ENCODE data around the gene SRL.
"Not testable (repeated sequence)": the region's sequence is repeated elsewhere in the genome, so short reads cannot be mapped to it uniquely, and the experiment has no call there.

The SRL gene

DNA sequence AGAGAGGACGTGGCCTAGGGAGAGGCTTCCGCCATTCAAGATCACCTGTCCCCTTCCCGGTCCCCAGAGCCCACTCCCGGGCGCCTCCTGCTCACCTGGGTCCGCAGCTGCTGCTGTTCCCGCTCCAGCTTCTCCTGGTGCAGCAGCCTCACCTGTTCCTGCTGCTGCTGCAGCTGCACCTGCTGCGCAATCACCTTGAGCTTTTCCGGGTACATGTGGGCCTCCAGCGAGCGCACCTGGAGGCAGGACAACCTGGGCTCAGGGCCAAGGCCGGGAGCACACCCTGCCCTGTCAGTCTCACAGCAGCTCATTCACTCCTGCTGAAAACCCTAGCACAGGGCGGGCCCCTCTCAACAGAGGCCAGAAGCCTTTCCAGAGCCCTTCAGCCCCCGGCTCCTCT lies 18.5 kb upstream of the SRL start:
- no peak for DNase-seq

DNA sequence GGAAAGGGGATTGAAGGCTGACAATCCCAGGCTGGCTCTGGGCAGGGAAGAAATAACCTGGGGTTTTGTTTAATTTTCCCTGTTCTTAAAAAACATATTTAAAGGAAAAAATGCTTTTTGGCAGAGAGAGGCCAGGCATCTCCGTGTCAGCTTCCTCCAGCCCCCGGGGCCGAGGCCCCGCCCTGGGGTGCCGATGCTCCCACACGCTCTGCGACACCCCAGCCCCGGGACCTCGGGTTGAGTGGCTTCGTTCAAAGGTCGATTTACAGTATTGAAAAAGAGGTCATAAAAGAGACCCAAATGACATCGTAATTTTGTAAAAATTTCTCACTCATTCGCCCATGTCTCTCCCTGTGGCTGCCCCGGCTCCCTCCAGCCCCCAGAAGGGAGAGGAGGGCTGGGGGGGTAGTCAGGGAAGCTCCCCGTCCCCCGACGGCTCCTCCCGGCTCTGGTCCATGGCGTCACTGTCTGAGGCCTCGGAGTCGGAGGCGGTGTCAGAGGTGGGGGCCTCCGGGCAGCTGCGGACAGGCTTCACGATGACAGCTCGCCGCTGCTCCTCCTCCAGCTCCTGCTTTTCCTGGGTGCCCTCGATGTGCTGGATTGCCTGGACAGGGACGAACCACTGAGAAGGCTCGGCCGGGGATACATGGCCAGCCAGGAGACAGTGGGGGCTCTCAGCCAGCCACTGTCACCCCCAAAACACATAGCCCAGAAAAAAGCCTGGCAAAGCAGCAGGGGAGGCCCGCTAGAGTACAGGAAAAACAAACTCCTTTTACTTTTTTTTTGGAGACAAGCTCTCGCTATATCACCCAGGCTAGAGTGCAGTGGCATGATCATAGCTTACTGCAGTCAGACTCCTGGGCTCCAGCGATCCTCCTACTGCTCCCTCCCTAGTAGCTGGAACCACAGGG lies 16.0 kb upstream of the SRL start:
- DNase-seq: no peak

DNA sequence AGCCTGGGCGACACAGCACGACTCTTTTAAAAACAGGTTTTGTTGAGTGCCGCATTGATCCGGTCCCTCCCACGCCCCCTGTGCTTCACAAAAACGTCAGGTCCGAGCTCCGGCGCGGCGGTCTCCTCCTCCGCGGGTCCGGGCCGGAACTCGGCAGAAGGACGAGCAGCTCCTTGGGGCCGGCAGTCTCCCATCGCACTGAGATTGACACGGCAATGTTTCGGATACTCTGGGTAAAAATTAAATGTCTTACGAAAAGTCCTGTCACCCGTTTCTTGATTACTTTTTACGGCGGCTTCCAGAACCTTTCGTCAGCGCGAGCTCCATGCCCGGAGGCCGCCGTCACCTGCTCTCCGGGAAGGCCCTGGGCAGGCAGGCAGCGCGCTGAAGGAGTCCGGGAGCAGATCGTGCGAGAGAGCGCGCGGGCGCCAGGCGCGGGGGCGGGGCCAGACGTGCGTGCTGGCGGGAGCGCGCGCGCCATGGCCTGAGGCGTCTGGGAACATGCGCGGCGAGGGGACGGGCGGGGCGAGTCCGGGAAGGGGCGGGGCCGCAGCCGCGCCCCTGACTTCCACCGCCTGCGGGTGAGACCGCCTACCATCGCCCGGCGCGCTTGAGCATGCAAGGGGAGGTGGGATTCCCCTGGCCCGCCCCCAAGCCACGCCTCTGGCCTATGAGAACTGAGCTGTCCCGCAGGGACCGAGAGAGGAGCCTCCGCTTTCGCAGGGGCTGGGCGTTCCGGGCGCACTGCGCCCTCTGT lies 11.7 kb upstream of the SRL start:
- DNase-seq: peak; percentile 97 to 100 (median 99)

DNA sequence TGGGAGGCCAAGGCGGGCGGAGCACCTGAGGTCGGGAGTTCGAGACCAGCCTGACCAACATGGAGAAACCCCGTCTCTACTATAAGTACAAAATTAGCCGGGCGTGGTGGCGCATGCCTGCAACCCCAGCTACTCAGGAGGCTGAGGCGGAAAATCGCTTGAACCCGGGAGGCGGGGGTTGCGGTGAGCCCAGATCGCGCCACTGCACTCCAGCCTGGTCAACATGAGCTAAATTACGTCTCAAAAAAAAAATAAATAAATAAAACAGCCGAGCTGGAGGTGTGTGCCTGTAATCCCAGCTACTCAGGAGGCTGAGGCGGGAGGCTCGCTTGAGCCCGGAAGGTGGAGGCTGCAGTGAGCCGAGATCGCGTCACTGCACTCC lies 11.1 kb upstream of the SRL start:
- not testable (repeated sequence) for DNase-seq

DNA sequence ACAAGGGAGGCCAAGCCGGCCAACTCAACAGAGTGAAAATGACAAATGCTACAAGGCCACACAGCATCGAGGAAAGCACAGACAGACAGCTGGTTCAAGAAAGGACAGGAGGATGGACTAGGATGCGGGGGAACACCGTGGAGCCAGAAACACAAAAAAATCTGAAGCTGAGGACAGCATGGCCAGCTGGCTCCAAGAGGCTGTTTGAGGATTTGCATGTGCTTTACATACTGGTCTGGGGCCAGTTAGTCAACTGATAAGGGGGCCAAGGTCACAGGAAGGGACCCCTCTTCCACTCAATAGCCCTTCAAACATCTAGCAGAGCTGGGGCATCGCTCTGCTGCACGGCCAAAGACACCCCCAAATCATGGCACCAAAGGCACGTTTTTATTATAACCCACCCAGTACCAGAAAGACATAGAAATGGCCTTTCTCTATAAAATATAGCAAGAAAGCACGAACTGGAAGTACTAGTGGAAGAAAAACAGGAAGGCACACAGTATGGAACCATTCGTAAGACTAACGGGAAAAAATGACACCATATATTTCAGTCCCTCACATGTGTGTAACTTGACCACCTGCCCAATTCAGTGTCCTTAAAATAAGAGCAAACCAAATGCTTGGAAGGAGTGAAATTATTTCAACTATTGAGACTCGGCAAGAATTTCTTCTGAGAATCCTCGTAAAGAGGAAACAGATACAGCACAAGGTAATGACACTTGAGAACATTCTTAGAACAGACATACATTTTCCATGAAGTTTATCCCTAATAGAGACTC lies 7.8 kb upstream of the SRL start:
- DNase-seq: no peak

DNA sequence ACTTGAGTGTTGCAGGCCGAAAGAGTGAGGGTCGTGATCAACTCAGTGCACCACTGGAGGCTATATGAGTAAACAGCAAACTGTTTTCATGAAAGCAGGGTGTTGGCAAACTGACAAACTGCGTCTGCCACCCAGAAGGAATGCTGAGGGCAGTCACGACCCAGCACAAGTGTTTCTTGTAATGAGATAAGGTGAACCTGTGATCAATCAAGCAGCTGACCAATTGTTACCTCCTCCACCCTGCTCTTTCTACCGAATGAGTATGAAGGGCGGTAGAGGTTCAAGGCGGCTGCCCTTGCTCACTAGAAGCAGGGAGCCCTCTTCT lies 5.5 kb upstream of the SRL start:
- DNase-seq: no peak

DNA sequence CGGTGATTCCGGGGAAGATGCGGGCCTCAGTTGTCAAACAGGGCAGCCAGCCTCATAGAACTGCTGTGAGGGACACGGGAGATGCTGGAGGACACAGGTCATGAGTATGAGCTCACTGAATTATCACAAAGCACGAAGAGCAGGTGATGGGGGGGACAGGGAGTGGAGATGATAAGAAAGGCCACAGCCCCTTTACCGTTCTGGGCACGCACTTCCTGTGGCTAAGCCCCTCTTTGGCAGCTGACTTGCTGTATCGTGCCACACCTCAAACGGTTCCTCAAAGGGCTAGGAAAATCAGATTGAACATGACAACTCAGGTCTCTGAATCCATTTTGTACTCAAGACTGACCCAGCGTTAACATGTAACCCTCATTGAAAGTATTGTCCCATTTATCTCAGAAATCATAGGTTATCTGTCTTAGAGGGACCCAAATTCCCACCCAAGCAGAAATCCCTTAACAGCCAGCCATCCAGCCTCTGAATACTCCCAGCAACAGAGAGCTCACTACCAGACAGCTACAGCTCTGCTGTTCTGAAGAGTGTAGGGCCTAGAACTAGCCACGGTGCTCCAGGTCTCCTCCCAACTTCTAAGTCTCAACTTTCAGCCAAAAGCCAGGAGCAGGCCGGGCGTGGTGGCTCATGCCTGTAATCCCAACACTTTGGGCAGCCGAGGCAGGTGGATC lies 5.0 kb upstream of the SRL start:
- no peak for DNase-seq

DNA sequence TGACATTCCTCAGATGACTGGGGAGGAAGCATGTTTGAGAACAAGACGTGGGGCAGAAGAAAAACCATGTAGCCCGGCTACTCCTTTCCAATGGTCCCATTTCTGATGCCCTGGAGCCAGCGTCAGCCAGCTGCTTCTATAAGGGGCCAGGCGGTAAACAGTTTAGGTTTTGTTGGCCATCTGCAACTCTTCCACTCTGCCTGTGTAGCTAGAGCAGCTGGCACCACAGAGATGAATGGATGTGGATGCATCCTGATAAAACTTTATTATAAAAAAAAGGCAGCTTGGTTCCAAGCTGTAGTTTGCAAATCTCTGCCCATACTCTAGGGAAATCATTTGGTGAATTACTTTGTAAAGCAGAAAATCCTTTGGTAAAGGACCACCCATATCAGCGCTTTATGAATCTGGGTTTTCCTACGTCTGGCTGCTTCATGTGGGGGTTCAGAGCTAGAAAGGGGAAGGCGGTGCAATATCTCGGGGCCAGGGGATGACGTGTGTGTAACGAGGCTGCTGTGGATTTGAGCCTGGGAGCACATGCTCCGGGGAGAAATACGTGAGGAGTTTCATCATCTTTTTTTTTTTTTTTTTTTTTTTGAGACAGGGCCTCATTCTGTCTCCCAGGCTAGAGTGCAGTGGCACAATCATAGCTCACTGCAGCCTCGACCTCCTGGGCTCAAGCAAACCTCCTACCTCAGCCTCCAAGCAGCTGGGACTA lies 3.4 kb upstream of the SRL start:
- DNase-seq: no peak

DNA sequence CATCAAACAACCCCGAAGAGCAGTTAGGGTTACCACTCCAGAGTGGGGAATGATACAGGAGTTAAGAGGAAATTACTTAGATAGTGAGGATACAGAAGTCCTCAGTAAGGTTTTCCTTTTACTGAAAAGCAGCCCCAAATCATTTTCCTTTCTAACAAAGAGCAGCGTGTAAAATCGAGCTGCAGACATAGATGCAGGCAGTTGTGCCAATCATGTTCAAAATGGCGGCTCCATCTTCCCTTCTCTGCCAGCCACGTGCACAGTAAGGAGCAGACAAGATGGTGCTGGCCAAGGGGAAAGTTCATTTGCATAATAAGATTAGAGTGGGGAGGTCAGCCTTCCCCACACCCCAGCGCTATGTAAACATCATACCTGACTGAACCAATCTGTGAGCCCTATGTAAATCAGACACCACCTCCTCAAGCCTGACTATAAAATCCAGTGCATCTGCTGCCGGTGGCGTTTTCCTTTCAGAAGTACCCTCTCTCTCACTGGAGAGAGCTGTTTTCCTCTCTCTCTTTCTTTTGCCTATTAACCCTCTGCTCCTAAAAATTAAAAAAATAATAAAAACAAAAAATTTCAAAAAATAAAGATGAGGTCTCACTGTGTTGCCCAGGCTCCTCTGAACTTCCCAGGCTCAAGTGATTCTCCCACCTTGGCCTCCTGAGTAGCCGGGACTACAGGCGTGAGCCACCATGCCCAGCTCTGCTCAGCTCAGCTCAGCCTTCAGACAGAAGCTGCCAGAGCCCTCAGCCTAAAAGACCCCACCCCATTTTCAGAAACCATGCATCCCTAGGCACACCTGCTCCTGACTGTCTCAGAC lies 2.6 kb upstream of the SRL start:
- no peak for DNase-seq

DNA sequence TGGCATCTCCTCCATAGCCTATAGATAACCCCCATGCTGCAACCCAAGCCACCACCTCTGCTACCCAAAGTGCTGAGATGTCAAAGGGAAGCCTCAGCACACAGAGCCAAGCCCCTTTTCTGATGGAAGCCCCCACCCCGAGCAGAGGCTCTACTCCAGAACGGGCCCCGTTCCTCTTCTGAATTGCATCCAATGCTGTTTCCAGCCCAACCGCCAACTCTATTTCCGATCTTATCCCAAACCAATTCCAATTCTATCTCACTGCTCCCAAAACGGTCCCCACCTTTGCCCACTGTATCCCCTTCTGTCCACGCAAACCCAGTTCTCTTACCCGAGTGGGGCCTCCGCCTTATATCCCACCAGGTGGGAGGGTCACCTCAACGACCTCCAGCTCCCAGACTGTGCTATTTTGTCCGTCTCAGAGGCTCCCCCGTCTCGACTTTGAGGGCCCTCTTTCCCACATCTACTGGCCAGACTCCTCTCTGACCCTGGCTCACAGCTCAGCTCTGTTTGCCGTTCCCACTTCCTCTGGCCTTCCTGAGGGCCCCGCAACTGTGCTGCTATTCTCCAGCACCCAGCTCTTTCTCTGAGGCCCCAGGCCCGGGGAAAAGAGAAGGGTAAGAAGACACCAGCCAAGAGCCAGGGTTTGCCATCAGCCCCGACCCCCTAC lies 487 bp downstream of the SRL start:
- DNase-seq: no peak

DNA sequence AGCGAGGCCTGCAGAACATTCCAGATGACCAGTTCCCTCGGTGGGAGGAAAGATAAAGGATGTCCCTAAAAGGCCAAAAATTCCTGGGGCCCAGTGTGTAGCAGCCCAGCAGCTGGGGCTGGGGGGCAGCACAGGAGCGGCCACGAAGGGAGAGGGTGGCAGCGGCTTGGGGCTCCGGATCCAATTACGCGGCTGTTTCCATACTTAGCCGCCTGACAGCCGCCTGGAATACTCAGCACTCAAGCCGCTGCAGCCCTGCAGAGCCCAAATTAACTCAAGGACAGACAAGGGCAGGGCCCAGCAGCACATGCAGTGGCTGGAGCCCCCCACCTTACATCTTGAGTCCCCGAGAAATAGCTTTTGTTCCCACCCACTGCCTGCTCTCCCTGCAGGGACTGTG lies 1.3 kb downstream of the SRL start:
- DNase-seq: no peak

DNA sequence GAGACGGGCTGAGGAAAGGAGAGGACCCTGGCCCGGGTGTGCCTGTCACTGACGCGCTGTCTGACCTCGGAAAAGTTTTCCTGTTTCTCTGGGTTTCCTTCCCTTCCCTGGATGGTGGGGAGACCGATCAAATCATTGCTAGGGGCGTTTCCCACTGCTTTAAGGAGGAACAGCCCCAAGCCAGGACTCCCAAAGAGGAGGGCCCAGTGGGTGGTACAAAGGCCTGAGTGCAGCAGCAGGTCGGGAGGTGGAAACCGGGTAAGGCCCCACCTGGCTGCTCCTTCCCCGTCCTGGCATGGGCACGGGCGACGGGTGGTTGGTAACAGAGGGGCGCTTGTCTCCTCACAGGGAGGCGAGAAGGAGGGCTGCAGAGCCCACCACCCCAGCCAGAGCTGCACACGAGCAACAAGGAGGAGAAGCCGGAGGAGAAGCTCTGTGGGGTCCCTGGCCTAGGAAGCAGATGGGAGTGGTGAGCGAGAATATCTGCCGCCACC lies 2.2 kb downstream of the SRL start:
- DNase-seq: no peak

DNA sequence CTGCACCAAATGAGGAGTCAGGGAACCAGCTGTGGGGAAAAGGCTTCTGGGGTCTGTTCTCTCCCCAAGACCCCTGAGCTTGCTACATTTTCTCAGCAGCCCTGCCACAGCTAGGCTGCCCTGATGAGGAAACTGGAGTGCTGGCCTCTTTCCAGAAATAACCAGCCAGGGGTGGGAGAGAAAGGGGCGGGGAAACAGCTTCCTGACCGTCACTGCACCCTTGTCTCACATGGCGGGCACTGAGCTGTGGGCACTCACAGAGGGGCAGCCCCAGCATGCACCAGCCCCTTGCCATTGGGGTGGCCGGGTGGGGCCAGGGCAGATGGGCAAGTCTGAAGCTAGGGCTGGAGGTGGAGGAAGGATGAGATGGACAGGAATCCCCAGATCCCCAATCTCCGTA lies 2.9 kb downstream of the SRL start:
- DNase-seq: no peak

DNA sequence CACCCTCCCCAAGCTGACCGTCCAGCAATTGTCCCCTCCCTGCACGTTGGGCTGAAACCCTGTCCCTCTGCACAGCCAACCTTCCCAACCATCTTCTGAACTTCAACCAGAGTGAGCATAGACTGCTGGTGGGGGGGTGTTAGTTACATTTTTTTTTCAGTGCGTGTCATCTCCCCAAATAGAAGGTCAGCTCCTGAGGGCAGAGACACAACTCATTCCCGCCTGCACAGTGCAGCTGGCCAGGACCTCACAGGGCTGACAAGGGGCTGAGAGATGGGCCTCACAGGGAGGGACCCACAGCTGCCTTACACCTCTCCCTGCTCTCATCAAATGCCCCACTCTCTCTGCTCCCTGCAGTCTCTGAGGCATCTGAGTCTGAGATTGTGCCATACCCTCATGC lies 8.4 kb downstream of the SRL start:
- DNase-seq: no peak

DNA sequence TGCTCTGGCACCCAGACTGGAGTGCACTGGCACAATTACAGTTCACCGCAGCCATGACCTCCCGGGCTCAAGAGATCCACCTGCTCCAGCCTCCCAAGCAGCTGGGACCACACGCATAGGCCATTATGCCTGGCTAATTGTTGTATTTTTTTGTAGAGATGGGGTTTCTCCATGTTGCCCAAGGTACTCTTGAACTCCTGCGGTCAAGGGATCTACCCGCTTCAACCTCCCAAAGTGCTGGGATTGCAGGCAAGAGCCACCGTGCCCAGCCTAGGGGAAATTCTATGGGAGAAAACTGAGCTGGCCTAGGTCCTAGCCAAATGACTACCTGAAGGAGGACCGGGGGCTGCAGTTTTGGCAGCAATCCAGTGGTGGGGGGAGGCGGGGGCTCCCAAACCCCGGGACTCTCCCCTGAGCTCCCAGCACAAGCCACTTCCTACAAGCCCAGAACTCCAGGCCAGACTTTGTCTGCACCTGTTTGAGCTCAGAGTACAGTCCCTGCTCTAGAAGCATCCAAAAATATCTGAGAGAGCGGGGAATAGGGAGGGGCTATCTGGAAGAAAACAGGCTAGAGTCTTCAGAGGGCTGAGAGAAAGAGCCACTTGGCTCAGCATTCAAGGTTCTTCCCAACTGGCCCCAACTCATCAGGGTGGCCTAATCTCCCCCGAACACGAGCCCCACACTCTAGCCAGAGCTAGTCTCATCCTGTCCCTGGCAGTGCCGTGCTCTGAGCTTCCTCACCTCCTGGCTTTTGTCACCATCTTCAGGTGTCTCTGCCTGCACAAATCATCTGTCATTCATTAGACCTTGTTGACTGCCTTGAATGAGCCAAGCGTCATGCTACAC lies 9.1 kb downstream of the SRL start:
- no peak for DNase-seq

DNA sequence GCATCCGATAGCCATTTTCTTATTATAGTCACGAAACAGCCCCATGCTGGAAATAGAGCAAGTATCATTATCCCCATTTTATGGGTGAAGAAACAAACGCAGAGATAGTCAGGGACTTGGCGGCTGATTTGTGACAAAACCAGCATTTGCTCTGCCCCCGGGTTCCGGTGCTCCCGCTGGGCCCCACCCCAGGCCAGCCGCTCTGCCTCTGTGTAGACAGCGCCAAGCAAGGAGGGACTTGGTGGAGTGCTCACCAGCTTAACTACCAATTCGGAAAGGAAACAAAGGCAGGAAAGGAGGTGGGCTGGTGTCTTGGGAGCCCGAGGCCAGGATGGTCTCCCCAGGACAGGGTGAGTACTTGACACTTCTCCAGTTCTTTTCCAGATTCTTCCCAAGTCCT lies 10.0 kb downstream of the SRL start:
- DNase-seq: no peak

DNA sequence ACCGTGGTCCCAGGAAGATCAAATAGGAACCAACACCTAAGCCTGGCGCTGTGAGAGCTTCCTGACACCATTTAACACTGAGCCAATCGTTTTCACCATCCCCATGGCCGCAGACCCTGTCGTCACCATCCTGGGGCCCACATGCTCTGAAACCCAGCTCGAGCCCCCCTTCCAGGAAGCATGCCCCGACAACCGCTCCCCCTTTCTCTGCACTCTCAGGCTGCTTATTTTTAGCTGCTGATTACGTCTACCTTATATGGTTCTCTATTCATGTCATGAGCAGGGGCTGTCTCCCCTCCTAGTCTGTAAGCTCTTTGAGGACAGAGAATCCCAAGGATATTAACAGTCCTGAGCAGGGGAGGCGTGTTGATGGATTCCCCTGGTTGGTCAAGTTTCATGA lies 10.5 kb downstream of the SRL start:
- no peak for DNase-seq

DNA sequence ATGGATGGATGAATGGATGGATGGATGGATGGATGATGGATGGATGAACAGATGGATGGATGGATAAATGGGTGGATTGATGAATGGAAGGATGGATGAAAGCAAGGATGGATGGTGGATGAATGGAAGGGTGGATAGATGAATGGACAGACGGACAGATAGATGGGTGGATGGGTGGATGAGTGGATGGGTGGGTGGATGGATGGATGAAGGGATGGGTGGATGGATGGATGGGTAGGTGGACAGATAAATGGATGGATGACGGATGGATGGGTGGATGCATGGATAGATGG lies 14.9 kb downstream of the SRL start:
- no peak for DNase-seq

DNA sequence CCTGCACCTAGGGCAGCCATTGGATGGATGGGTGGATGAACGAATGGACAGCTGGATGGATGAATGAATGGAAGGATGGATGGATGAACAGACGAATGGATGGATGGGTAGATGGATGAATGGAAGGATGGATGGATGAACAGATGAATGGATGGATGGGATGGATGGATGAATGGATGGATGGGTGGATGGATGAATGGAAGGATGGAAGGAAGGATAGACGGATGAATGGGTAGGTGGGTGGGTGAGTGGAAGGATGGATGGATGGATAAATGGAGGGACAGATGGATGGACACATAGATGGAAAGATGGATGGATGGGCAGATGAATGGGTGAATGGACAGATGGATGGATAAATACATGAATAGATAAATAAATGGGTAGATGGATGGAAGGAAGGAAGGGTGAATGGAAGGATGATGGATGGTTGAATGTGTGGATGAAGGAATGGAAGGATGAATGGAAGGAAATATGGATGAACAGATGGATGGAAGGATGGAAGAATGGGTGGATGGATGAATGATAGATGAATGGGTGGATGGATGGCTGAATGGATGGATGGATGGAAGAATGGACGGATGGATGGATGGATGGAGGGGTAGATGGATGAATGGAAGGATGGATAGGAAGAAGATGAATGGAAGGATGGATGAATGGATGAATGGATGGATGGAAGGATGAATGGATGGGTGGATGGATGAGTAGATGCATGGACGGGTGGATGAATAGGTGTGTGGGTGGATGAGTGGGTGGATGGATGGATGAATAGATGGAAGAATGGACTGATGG lies 15.4 kb downstream of the SRL start:
- no peak for DNase-seq

Measured in stimulated activated naive CD4-positive, alpha-beta T cell (primary cell).